H1 (cell line): ENCODE data around the gene SYDE2. TPM values are rescaled to one million over a fixed set of nuclear protein-coding genes. Genes with fewer than 3 reads are reported as not detected.

Experiments
- CTCF ChIA-PET: fragments of 300-600 bp; sonication (Branson Sonifier 250); formaldehyde crosslinking; loops from one replicate; lab custom pipeline; 2021; ENCODE audit not compliant: partially characterized antibody; lab: Charles Lee
- POLR2A ChIA-PET: fragments of 300-600 bp; sonication (Branson Sonifier 250); formaldehyde crosslinking; loops from one replicate; lab custom pipeline; 2021; ENCODE audit warnings: inconsistent platforms; ENCODE audit not compliant: partially characterized antibody; lab: Charles Lee
- DNase-seq, 2 experiments: peaks; one replicate each; pipeline versions ENCODE4 v3.0.0 to v3.0.0-alpha.2; 2010 to 2022; ENCODE audit warnings: low spot score in 2 of 2, low read depth in 1 of 2, mixed read lengths in 1 of 2
- FAIRE-seq: peaks from 2 replicates; lab custom pipeline; 2011; peaks lifted over from hg19 to GRCh38; lab: Jason Lieb, UNC
- H2AFZ ChIP-seq: 2 replicates; pipeline ENCODE4 v1.8.1; 2012; ENCODE audit warnings: low read length, inconsistent platforms
- H2AK5ac ChIP-seq: 2 replicates; pipeline ENCODE4 v1.6.1; 2013; ENCODE audit warnings: low read depth, low read length
- H2BK120ac ChIP-seq: replicated peaks from 2 replicates; pipeline ENCODE3; 2013; ENCODE audit warnings: low read depth, low read length, inconsistent platforms
- H2BK12ac ChIP-seq: 2 replicates; pipeline ENCODE4 v1.6.1; 2013; ENCODE audit warnings: low read depth, low read length
- H2BK15ac ChIP-seq: 2 replicates; pipeline ENCODE4 v1.6.1; 2013; ENCODE audit warnings: low read length
- H2BK20ac ChIP-seq: 2 replicates; pipeline ENCODE4 v1.6.1; 2013; ENCODE audit warnings: low read length
- H2BK5ac ChIP-seq: 2 replicates; pipeline ENCODE4 v1.6.1; 2013; ENCODE audit warnings: low read depth, low read length
- H3K14ac ChIP-seq: 2 replicates; pipeline ENCODE4 v1.6.1; 2013; ENCODE audit warnings: inconsistent platforms; ENCODE audit not compliant: insufficient read length
- H3K18ac ChIP-seq: 2 replicates; pipeline ENCODE4 v1.6.1; 2013; ENCODE audit warnings: low read length; ENCODE audit errors: extremely low read depth
- H3K23ac ChIP-seq: 2 replicates; pipeline ENCODE4 v1.6.1; 2013; ENCODE audit warnings: inconsistent platforms; ENCODE audit not compliant: insufficient read length
- H3K23me2 ChIP-seq: 2 replicates; pipeline ENCODE4 v1.6.1; 2013; ENCODE audit warnings: low read depth, low read length
- H3K27ac ChIP-seq: 2 replicates; pipeline ENCODE4 v1.6.1; 2011; ENCODE audit warnings: low read depth, low read length, inconsistent platforms
- H3K27me3 ChIP-seq, 4 experiments: replicated peaks in 1 of 4; 1 replicate in 1 of 4; 2 replicates in 3 of 4; pipeline versions ENCODE4 v1.6.1 to v1.8.1; 2011 to 2013; ENCODE audit warnings: low read length in 3 of 4, mild to moderate bottlenecking in 3 of 4, inconsistent platforms in 2 of 4, mixed read lengths in 2 of 4, moderate library complexity in 1 of 4; ENCODE audit not compliant: control insufficient read depth in 3 of 4, insufficient read depth in 3 of 4; ENCODE audit errors: extremely low read depth in 1 of 4
- H3K36me3 ChIP-seq, 4 experiments: 2 replicates each; pipeline versions ENCODE4 v1.6.1 to v1.8.1; 2011 to 2013; ENCODE audit warnings: mild to moderate bottlenecking in 4 of 4, low read length in 3 of 4, moderate library complexity in 2 of 4, control low read depth in 1 of 4, inconsistent platforms in 1 of 4; ENCODE audit not compliant: insufficient read depth in 4 of 4, control insufficient read depth in 2 of 4
- H3K4ac ChIP-seq: replicated peaks from 2 replicates; pipeline ENCODE3; 2013; ENCODE audit warnings: low read length, low read depth, mixed read lengths, inconsistent platforms; ENCODE audit not compliant: insufficient read length
- H3K4me1 ChIP-seq, 4 experiments: replicated peaks in 1 of 4; 1 replicate in 1 of 4; 2 replicates in 3 of 4; pipeline versions ENCODE4 v1.6.1 to v1.8.1; 2011 to 2013; ENCODE audit warnings: low read length in 3 of 4, inconsistent platforms in 2 of 4, mixed read lengths in 1 of 4; ENCODE audit not compliant: insufficient read depth in 4 of 4, control insufficient read depth in 3 of 4
- H3K4me2 ChIP-seq, 2 experiments: 2 replicates each; pipeline versions ENCODE4 v1.6.1 to v1.8.1; 2011 to 2013; ENCODE audit warnings: low read depth in 2 of 2, low read length in 2 of 2, control low read depth in 1 of 2, inconsistent platforms in 1 of 2, mild to moderate bottlenecking in 1 of 2; ENCODE audit not compliant: insufficient read depth in 1 of 2
- H3K4me3 ChIP-seq, 4 experiments: fragments of 200-600, 300-600 bp in 1 of 4; sonication (generic), shearing (Covaris generic), sonication (Bioruptor Twin) in 1 of 4; 2 replicates each; pipeline versions ENCODE4 v1.5.1 to v1.8.1; 2011 to 2016; ENCODE audit warnings: low read length in 4 of 4, low read depth in 3 of 4, control low read depth in 2 of 4, inconsistent platforms in 2 of 4, mild to moderate bottlenecking in 2 of 4, mixed read lengths in 1 of 4, moderate library complexity in 1 of 4; ENCODE audit not compliant: insufficient read depth in 2 of 4; ENCODE audit errors: extremely low read depth in 1 of 4
- H3K56ac ChIP-seq: replicated peaks from 2 replicates; pipeline ENCODE3; 2013; ENCODE audit warnings: low read depth, mild to moderate bottlenecking, mixed read lengths, low read length, inconsistent platforms; ENCODE audit not compliant: insufficient read length
- H3K79me1 ChIP-seq: 2 replicates; pipeline ENCODE4 v1.6.1; 2013; ENCODE audit warnings: low read depth, low read length, control low read depth
- H3K79me2 ChIP-seq, 2 experiments: 2 replicates each; pipeline versions ENCODE4 v1.6.1 to v1.8.1; 2012 to 2013; ENCODE audit warnings: low read length in 2 of 2, mild to moderate bottlenecking in 2 of 2, inconsistent platforms in 1 of 2; ENCODE audit not compliant: insufficient read depth in 2 of 2, control insufficient read depth in 1 of 2
- H3K9ac ChIP-seq, 4 experiments: replicated peaks in 1 of 4; 1 replicate in 1 of 4; 2 replicates in 3 of 4; pipeline versions ENCODE4 v1.6.1 to v1.8.1; 2011 to 2013; ENCODE audit warnings: low read depth in 3 of 4, low read length in 3 of 4, control low read depth in 2 of 4, mild to moderate bottlenecking in 2 of 4, moderate library complexity in 2 of 4, inconsistent platforms in 1 of 4; ENCODE audit errors: extremely low read depth in 1 of 4
- H3K9me3 ChIP-seq, 2 experiments: 2 replicates each; pipeline versions ENCODE4 v1.6.1 to v1.8.1; 2012 to 2013; ENCODE audit warnings: mild to moderate bottlenecking in 2 of 2, moderate library complexity in 2 of 2, control low read depth in 1 of 2, inconsistent platforms in 1 of 2, low read depth in 1 of 2, low read length in 1 of 2, mixed read lengths in 1 of 2; ENCODE audit not compliant: insufficient read depth in 2 of 2
- H4K20me1 ChIP-seq, 2 experiments: replicated peaks in 1 of 2; 2 replicates each; pipeline versions ENCODE3 to v1.8.1; 2011 to 2013; ENCODE audit warnings: inconsistent platforms in 2 of 2, low read length in 2 of 2, mild to moderate bottlenecking in 1 of 2; ENCODE audit not compliant: insufficient read depth in 2 of 2, control insufficient read depth in 1 of 2
- H4K5ac ChIP-seq: 2 replicates; pipeline ENCODE4 v1.6.1; 2013; ENCODE audit warnings: low read length, low read depth, mixed read lengths, inconsistent platforms; ENCODE audit not compliant: insufficient read length
- H4K8ac ChIP-seq: 2 replicates; pipeline ENCODE4 v1.8.0; 2013; ENCODE audit warnings: mild to moderate bottlenecking, moderate library complexity, low read length, inconsistent platforms; ENCODE audit not compliant: insufficient read depth; ENCODE audit errors: extremely low read depth
- H4K91ac ChIP-seq: replicated peaks from 2 replicates; pipeline ENCODE3; 2013; ENCODE audit warnings: low read length, mixed read lengths, inconsistent platforms; ENCODE audit not compliant: insufficient read length
- GABPA ChIP-seq: IDR thresholded peaks from 2 replicates; pipeline ENCODE4 v1.6.1; 2011; ENCODE audit warnings: mild to moderate bottlenecking, low read length, moderate library complexity, borderline replicate concordance; ENCODE audit not compliant: insufficient read depth
- KDM1A ChIP-seq: fragments of 200-600, 300-600 bp; sonication (generic); IDR thresholded peaks from 2 replicates; pipeline ENCODE4 v1.7.1; 2016; ENCODE audit warnings: mild to moderate bottlenecking, low read length, borderline replicate concordance
- PHF8 ChIP-seq: fragments of 200-600 bp; sonication (generic); conservative IDR thresholded peaks from 2 replicates; pipeline ENCODE4 v1.7.1; 2012; ENCODE audit warnings: low read depth, mild to moderate bottlenecking, inconsistent platforms, low read length, moderate library complexity
- RBBP5 ChIP-seq: IDR thresholded peaks from 2 replicates; pipeline ENCODE4 v1.7.1; 2012; ENCODE audit warnings: low read depth, mild to moderate bottlenecking, inconsistent platforms, low read length, moderate library complexity, borderline replicate concordance
- RFX5 ChIP-seq: IDR thresholded peaks from 2 replicates; pipeline ENCODE4 v1.6.1; 2011; ENCODE audit warnings: low read depth, low read length, improper control_type of control experiment, borderline replicate concordance
- USF2 ChIP-seq: IDR thresholded peaks from 2 replicates; pipeline ENCODE4 v1.6.1; 2011; ENCODE audit warnings: low read length, improper control_type of control experiment
- WGBS, 2 experiments: shearing (Covaris generic) in 1 of 2; methylation state at CpG; one replicate each; pipeline versions ENCODE4 v1.1.6 to v1.1.7; 2013 to 2015; ENCODE audit warnings: low lambda C conversion rate in 2 of 2, mixed read lengths in 2 of 2, inconsistent platforms in 1 of 2, low coverage in 1 of 2, missing lambda C conversion rate in 1 of 2; ENCODE audit not compliant: insufficient replicate concordance in 2 of 2, insufficient coverage in 1 of 2, insufficient read length in 1 of 2; ENCODE audit errors: extremely low coverage in 1 of 2, missing lambda C conversion rate in 1 of 2; 5-methylcytosine and 5-hydroxymethylcytosine counted together
- polyA plus RNA-seq, 7 experiments: library from polyadenylated mRNA; depleted of rRNA in 3 of 7; stranded (reverse) in 5 of 7; unstranded in 2 of 7; fragments of >200 nt in 5 of 7; fragments of 200-250 nt in 2 of 7; gene quantifications; 1 replicate in 5 of 7; 2 replicates in 1 of 7; 4 replicates in 1 of 7; pipeline versions ENCODE4 v1.2.1 to v1.2.3, GENCODE V29; 2011 to 2013; ENCODE audit warnings: missing spikeins in 2 of 7, mixed read lengths in 2 of 7
- total RNA-seq: library from RNA; stranded (reverse); fragmentation: NEBNext Ultra II Directional; extraction: Animal tissue kit (Norgen Biotek cat#: 25700); gene quantifications from 2 replicates; pipeline ENCODE4 v1.2.1, GENCODE V29; 2021

SYDE2 gene
- total and polyA plus RNA-seq, 2 of the 8 experiments (the other 6 are each of a cell fraction or from before 2014, with no cell fraction given): 1.6 to 14.6 TPM

DNA sequence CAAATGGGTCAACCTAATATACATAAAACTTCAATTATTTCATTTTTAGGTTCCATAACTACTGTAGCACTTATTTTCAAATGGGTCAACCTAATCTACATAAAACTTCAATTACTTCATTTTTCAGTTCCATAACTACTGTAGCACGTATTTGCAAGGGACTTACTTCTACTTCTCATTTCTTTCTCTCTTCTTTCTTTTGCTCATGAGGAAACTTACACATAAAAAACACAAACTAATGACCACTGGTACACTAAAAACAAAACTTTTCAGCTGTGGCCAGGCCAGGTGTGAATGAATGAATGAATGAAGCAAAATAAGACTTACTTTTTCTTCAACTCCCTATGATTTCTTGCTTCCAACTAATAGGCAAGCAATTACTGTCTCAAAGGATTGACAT is 11.7 kb downstream of the SYDE2 start:
- no peak overlapping the region for H4K91ac ChIP-seq
- H4K5ac ChIP-seq: no peak overlapping the region
- no peak overlapping the region for H3K4me3 ChIP-seq
- no peak overlapping the region for H3K4me2 ChIP-seq
- H3K27me3 ChIP-seq: no peaks in the 10 kb centered on the region
- H3K14ac ChIP-seq: no peak overlapping the region
- 58% methylated on average over 1 of the region's 1 CpG; no CpG with 5 or more reads in 1 of the 2 experiments for WGBS, 2 experiments
- no peak overlapping the region for H3K23ac ChIP-seq
- no peak overlapping the region for H2AFZ ChIP-seq
- H3K79me1 ChIP-seq: no peaks in the 10 kb centered on the region; the same call in 1 of the 2 replicates
- DNase-seq (no peak), FAIRE-seq (no peak)
- no peak overlapping the region for H2BK20ac ChIP-seq
- no peak overlapping the region for H3K9ac ChIP-seq
- no peak overlapping the region for H3K56ac ChIP-seq
- no peaks in the 10 kb centered on the region for H4K20me1 ChIP-seq
- no peak overlapping the region for H2BK120ac ChIP-seq
- H3K18ac ChIP-seq: no peak overlapping the region
- H3K4me1 ChIP-seq: no peaks in the 10 kb centered on the region; a peak in 2 of 7 replicates
- no peaks in the 10 kb centered on the region for H3K23me2 ChIP-seq
- H3K9me3 ChIP-seq: no peaks in the 10 kb centered on the region
- CTCF ChIA-PET: interaction anchor here (2.0 kb wide), 1 partner anchor 66 kb away, joined by 10 read pairs; no protein-coding TSS in a partner anchor
- TF ChIP-seq GABPA (no peak), RFX5 (no peak), KDM1A (no peak), PHF8 (no peak), RBBP5 (no peak), USF2 (no peak)
- no peak overlapping the region for H4K8ac ChIP-seq
- POLR2A ChIA-PET: interaction anchor here (2.1 kb wide), 1 partner anchor 12 kb away, joined by 8 read pairs; the partner anchor contains the start of gene SYDE2
- H3K36me3 ChIP-seq: peaks cover 2 to 25% (median 6%) of the 10 kb centered on the region in 4 experiments; a peak in 5 of 8 replicates
- no peak overlapping the region for H2BK12ac ChIP-seq
- H3K27ac ChIP-seq: no peak overlapping the region
- no peak overlapping the region for H3K4ac ChIP-seq
- no peak overlapping the region for H2BK15ac ChIP-seq
- H3K79me2 ChIP-seq: peaks cover 0 to 27% of the 10 kb centered on the region in 2 experiments; a peak in 3 of 4 replicates
- H2AK5ac ChIP-seq: no peak overlapping the region
- no peak overlapping the region for H2BK5ac ChIP-seq
